Thoracic aorta (tissue), 2 donors: ENCODE data around the gene MTUS2. TPM values are rescaled to one million over a fixed set of nuclear protein-coding genes. Genes with fewer than 3 reads are reported as not detected.

Experiments
- ATAC-seq: fragments of 150-250 bp; one replicate; pipeline ENCODE4 v1.8.0; 2017; ENCODE audit warnings: low read depth; ENCODE audit not compliant: insufficient number of reproducible peaks, low FRiP score
- DNase-seq: peaks from one replicate; pipeline ENCODE4 v3.0.0-alpha.2; 2020; ENCODE audit warnings: low spot score
- H3K27ac ChIP-seq, 2 donors: fragments of 200-600 bp; sonication (generic); 1 replicate in 1 of 2; 2 replicates in 1 of 2; pipeline ENCODE4 v1.5.1; 2016; ENCODE audit warnings: mild to moderate bottlenecking in 2 of 2, moderate library complexity in 2 of 2
- H3K27me3 ChIP-seq: fragments of 200-600 bp; sonication (generic); replicated peaks from 2 replicates; pipeline ENCODE4 v1.6.0; 2016; ENCODE audit warnings: mild to moderate bottlenecking; ENCODE audit not compliant: insufficient read depth
- H3K36me3 ChIP-seq: fragments of 200-600 bp; sonication (generic); one replicate; pipeline ENCODE4 v1.5.1; 2016
- H3K4me1 ChIP-seq, 2 donors: fragments of 200-600 bp; sonication (generic); 1 replicate in 1 of 2; 2 replicates in 1 of 2; pipeline versions ENCODE4 v1.5.1 to v1.6.0; 2016; ENCODE audit warnings: low read depth in 2 of 2, mild to moderate bottlenecking in 1 of 2; ENCODE audit not compliant: control insufficient read depth in 1 of 2
- H3K4me3 ChIP-seq: fragments of 200-600 bp; sonication (generic); 2 replicates; pipeline ENCODE4 v1.5.1; 2016; ENCODE audit warnings: mild to moderate bottlenecking
- H3K9me3 ChIP-seq: fragments of 200-600 bp; sonication (generic); 2 replicates; pipeline ENCODE4 v1.5.1; 2016
- CTCF ChIP-seq: fragments of 200-600 bp; sonication (generic); IDR thresholded peaks from one replicate; pipeline ENCODE4 v1.5.1; 2019; ENCODE audit warnings: antibody characterized with exemption
- total RNA-seq, 2 donors: library from RNA; depleted of rRNA; stranded (reverse); fragments of >200 nt; gene quantifications; one replicate each; pipeline versions ENCODE4 v1.1.0 to v1.2.3, GENCODE V29; 2016

The MTUS2 gene
- total RNA-seq, 2 donors from 2014 or later = 14.9 to 26.4 TPM

GRCh38 chr13:29529754-29530153, 709.6 kb downstream of the MTUS2 start:
- peaks cover 35% of the 10 kb centered on the region for H3K36me3 ChIP-seq
- H3K27me3 ChIP-seq = no peaks in the 10 kb centered on the region
- no peaks in the 10 kb centered on the region for H3K9me3 ChIP-seq
- H3K27ac ChIP-seq = no peak overlapping the region
- ATAC-seq = no peak
- no peak for TF ChIP-seq CTCF
- no peak overlapping the region for H3K4me3 ChIP-seq
- no peak for DNase-seq
- no peaks in the 10 kb centered on the region for H3K4me1 ChIP-seq

- Histone ChIP-seq H3K27ac (no peak overlapping the region), H3K9me3 (no peaks in the 10 kb centered on the region), H3K4me1 (no peaks in the 10 kb centered on the region), H3K27me3 (no peaks in the 10 kb centered on the region), H3K36me3 (peaks cover 30% of the 10 kb centered on the region), H3K4me3 (no peak overlapping the region)
- ATAC-seq (no peak), DNase-seq (no peak)
- TF ChIP-seq CTCF = no peak
Measured at GRCh38 chr13:29530901-29531300, 710.8 kb downstream of the MTUS2 start.

GRCh38 chr13:29532116-29532515, 712.0 kb downstream of the MTUS2 start:
- Histone ChIP-seq H3K4me3 (no peak overlapping the region), H3K4me1 (no peaks in the 10 kb centered on the region), H3K36me3 (peaks cover 27% of the 10 kb centered on the region), H3K27ac (no peak overlapping the region), H3K27me3 (no peaks in the 10 kb centered on the region), H3K9me3 (no peaks in the 10 kb centered on the region)
- ATAC-seq (no peak), DNase-seq (no peak)
- TF ChIP-seq CTCF = no peak

- Histone ChIP-seq H3K4me1 (no peaks in the 10 kb centered on the region), H3K27me3 (no peaks in the 10 kb centered on the region), H3K4me3 (no peak overlapping the region), H3K9me3 (no peaks in the 10 kb centered on the region), H3K36me3 (peaks cover 23% of the 10 kb centered on the region), H3K27ac (no peak overlapping the region)
- TF ChIP-seq CTCF = no peak
- DNase-seq = no peak
- no peak for ATAC-seq
Measured at GRCh38 chr13:29532821-29533220, 712.7 kb downstream of the MTUS2 start.

- H3K27ac ChIP-seq = no peak overlapping the region
- no peaks in the 10 kb centered on the region for H3K27me3 ChIP-seq
- H3K4me3 ChIP-seq = no peak overlapping the region
- no peaks in the 10 kb centered on the region for H3K4me1 ChIP-seq
- ATAC-seq = no peak
- no peak for TF ChIP-seq CTCF
- no peaks in the 10 kb centered on the region for H3K9me3 ChIP-seq
- DNase-seq = no peak
- H3K36me3 ChIP-seq = peaks cover 17% of the 10 kb centered on the region
Measured at GRCh38 chr13:29534083-29534482, 713.9 kb downstream of the MTUS2 start.
